ENCODE measurements around the gene DHRS2. TPM values are rescaled to one million over a fixed set of nuclear protein-coding genes. Genes with fewer than 3 reads are reported as not detected.

DHRS2 gene
- total RNA-seq, 2 experiments from 2014 or later: 0.27 TPM; not detected in 1

DNA sequence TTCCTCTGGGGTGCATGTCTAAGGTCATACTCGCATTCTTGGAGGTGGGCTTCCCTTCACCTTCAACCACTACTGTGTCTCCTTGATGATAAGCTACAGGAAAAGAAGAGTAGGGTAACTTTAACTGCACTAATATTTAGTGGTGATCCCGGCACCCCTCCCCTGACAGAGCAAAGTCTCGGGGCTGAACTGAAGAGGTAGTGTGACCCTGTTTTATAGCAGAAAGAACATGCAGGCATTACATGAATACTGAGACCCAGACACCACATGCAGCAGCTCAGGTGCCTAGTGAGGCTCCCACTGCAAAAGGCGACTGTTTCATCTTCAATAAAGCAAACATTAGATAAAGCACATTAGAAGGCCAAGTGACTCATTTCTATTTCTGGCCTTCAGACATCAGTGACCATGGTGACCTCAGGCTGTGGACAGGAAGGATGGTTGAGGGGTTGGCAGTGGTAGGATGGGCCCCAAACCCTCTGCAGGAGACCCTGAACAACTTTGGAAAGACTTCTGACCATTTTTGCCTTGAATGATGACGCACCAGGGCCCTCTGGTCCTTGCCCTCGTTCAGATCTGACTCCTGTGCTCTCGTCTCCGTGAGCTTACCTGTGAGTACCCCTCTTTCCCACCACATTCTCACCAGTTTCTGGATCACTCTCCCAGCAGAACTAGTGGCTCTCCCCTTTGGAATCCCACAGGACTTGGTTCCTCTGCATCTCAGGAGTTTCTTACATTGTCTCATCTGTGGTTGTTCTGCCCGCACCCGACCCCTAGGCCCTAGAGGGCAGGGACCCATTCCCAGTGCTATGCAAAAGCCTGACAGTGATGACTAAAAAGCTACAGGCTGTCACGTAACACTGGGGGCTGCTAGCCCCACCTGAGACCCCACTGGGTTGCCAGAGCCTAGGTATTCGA is 33.7 kb upstream of the DHRS2 start:
- no peaks in the 10 kb centered on the region for H3K36me3 ChIP-seq (ENCODE audit: insufficient read depth, low read length)
- Mint-ChIP-seq H3K27me3 (no peaks in the 10 kb centered on the region), H3K27ac (no peak overlapping the region), H3K4me3 (no peak overlapping the region), H3K4me1 (ENCODE audit: low read depth) (peaks cover 5% of the 10 kb centered on the region), H3K9me3 (peaks cover 6% of the 10 kb centered on the region), H3K36me3 (ENCODE audit: low read depth) (no peaks in the 10 kb centered on the region)
- no peak overlapping the region for H3K27ac ChIP-seq (ENCODE audit: low read depth in 1 of 2, low read length in 2 of 2)
- ChIA-PET CTCF (no interaction called here), POLR2A (no interaction called here)
- TF ChIP-seq, protein P1, sequence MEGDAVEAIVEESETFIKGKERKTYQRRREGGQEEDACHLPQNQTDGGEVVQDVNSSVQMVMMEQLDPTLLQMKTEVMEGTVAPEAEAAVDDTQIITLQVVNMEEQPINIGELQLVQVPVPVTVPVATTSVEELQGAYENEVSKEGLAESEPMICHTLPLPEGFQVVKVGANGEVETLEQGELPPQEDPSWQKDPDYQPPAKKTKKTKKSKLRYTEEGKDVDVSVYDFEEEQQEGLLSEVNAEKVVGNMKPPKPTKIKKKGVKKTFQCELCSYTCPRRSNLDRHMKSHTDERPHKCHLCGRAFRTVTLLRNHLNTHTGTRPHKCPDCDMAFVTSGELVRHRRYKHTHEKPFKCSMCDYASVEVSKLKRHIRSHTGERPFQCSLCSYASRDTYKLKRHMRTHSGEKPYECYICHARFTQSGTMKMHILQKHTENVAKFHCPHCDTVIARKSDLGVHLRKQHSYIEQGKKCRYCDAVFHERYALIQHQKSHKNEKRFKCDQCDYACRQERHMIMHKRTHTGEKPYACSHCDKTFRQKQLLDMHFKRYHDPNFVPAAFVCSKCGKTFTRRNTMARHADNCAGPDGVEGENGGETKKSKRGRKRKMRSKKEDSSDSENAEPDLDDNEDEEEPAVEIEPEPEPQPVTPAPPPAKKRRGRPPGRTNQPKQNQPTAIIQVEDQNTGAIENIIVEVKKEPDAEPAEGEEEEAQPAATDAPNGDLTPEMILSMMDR (IDR thresholded peaks at IDR 0.05): no peak
- no peaks in the 10 kb centered on the region for H3K27me3 ChIP-seq (ENCODE audit: control insufficient read depth in 1 of 2, insufficient read depth in 2 of 2, low read length in 2 of 2)
- DNase-seq (no peak), ATAC-seq (ENCODE audit: poor library complexity) (no peak)
- H3K9me3 ChIP-seq (ENCODE audit: control insufficient read depth in 1 of 2, insufficient read depth in 1 of 2, low read length in 2 of 2): peaks cover 0 to 3% of the 10 kb centered on the region in 2 experiments
- no peak overlapping the region for H3K4me3 ChIP-seq (ENCODE audit: low read length)
- intact Hi-C loops (cut with DNase I, micrococcal nuclease): no loop called here
- H3K4me1 ChIP-seq (ENCODE audit: insufficient read depth, low read length): no peaks in the 10 kb centered on the region

DNA sequence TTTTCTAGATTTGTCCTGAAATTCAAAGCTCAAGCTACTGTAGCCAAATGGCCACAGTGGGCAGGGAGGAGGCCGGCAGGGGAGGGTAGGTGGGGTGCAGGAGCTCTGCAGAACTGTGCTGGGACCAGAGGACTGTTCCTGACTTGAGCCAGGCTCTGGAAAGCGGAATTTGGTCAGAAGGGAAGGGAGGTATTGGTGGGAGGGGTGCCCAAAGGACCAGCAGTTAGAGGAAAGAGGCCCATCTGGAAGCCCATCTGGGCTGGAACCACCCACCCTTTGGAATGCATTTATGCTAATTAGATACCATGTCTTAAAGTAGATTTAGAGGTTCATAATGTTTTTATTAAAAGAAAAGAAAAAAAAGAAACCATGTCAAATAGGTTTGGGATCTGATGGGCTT is 33.1 kb upstream of the DHRS2 start:
- Mint-ChIP-seq H3K27ac (no peak overlapping the region), H3K4me3 (no peak overlapping the region), H3K36me3 (ENCODE audit: low read depth) (no peaks in the 10 kb centered on the region), H3K4me1 (ENCODE audit: low read depth) (peaks cover 5% of the 10 kb centered on the region), H3K27me3 (no peaks in the 10 kb centered on the region), H3K9me3 (peaks cover 6% of the 10 kb centered on the region)
- Histone ChIP-seq H3K4me3 (ENCODE audit: low read length) (no peak overlapping the region), H3K9me3 (ENCODE audit: control insufficient read depth in 1 of 2, insufficient read depth in 1 of 2, low read length in 2 of 2) (peaks cover 0 to 3% of the 10 kb centered on the region in 2 experiments), H3K27me3 (ENCODE audit: control insufficient read depth in 1 of 2, insufficient read depth in 2 of 2, low read length in 2 of 2) (no peaks in the 10 kb centered on the region), H3K4me1 (ENCODE audit: insufficient read depth, low read length) (no peaks in the 10 kb centered on the region), H3K36me3 (ENCODE audit: insufficient read depth, low read length) (no peaks in the 10 kb centered on the region), H3K27ac (ENCODE audit: low read depth in 1 of 2, low read length in 2 of 2) (no peak overlapping the region)
- TF ChIP-seq, protein P1 (IDR thresholded peaks at IDR 0.05): no peak
- CTCF ChIA-PET: no interaction called here
- ATAC-seq (ENCODE audit: poor library complexity) (no peak), DNase-seq (no peak)
- intact Hi-C loops (cut with DNase I, micrococcal nuclease): no loop called here
- POLR2A ChIA-PET: no interaction called here

DNA sequence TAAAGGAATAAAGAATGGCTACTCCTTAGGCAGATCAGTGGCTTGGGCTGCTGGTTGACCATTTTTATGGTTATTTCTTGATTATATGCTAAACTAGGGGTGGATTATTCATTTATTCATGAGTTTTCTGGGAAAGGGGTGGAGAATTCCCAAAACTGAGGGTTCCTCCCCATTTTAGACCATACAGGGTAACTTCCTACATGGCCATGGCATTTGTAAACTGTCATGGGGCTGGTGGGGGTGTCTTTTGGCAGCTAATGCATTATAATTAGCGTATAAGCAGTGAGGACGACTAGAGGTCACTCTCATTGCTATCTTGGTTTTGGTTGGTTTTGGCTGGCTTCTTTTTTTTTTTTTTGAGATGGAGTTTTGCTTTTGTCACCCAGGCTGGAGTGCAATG is 32.0 kb upstream of the DHRS2 start:
- Mint-ChIP-seq H3K4me3 (no peak overlapping the region), H3K36me3 (ENCODE audit: low read depth) (no peaks in the 10 kb centered on the region), H3K4me1 (ENCODE audit: low read depth) (peaks cover 15% of the 10 kb centered on the region), H3K27me3 (no peaks in the 10 kb centered on the region), H3K9me3 (peaks cover 11% of the 10 kb centered on the region), H3K27ac (no peak overlapping the region)
- Histone ChIP-seq H3K4me3 (ENCODE audit: low read length) (no peak overlapping the region), H3K4me1 (ENCODE audit: insufficient read depth, low read length) (peaks cover 1% of the 10 kb centered on the region), H3K27me3 (ENCODE audit: control insufficient read depth in 1 of 2, insufficient read depth in 2 of 2, low read length in 2 of 2) (no peaks in the 10 kb centered on the region), H3K9me3 (ENCODE audit: control insufficient read depth in 1 of 2, insufficient read depth in 1 of 2, low read length in 2 of 2) (no peaks in the 10 kb centered on the region), H3K27ac (ENCODE audit: low read depth in 1 of 2, low read length in 2 of 2) (no peak overlapping the region), H3K36me3 (ENCODE audit: insufficient read depth, low read length) (no peaks in the 10 kb centered on the region)
- ATAC-seq (ENCODE audit: poor library complexity) (no peak), DNase-seq (no peak)
- ChIA-PET POLR2A (no interaction called here), CTCF (interaction anchor here (0.5 kb wide), 1 partner anchor 426 kb away, joined by 3 read pairs; no protein-coding TSS in a partner anchor)
- TF ChIP-seq, protein P1 (IDR thresholded peaks at IDR 0.05): no peak
- intact Hi-C loops (cut with DNase I, micrococcal nuclease): no loop called here
